Endothelial cell of umbilical vein (primary cell): ENCODE data around the gene ZMIZ2. TPM values are rescaled to one million over a fixed set of nuclear protein-coding genes. Genes with fewer than 3 reads are reported as not detected.

Source experiments
- BruUV-seq: library from RNA; stranded (reverse); fragments of 400-500 nt; replicated peaks from 2 replicates; lab custom pipeline; 2021; lab: Mats Ljungman, UMichigan
- CTCF ChIA-PET: fragments of 300-600, 350-600 bp; sonication (Branson Sonifier 250); formaldehyde crosslinking; loops from one replicate; lab custom pipeline; 2021; ENCODE audit warnings: antibody characterized with exemption, inconsistent platforms; lab: Charles Lee
- POLR2A ChIA-PET: fragments of 300-600, 350-600 bp; sonication (Branson Sonifier 250); formaldehyde crosslinking; loops from one replicate; lab custom pipeline; 2021; ENCODE audit warnings: antibody characterized with exemption, inconsistent platforms; lab: Charles Lee
- DNase-seq: peaks from one replicate; pipeline ENCODE4 v3.0.0-alpha.2; 2011; ENCODE audit warnings: low read depth, low spot score
- FAIRE-seq: peaks from 2 replicates; lab custom pipeline; 2011; peaks lifted over from hg19 to GRCh38; lab: Jason Lieb, UNC
- H2AFZ ChIP-seq: 2 replicates; pipeline ENCODE4 v1.6.0; 2012; ENCODE audit warnings: low read depth, low read length, control low read depth, inconsistent platforms
- H3K27ac ChIP-seq: 2 replicates; pipeline ENCODE4 v1.5.1; 2011; ENCODE audit warnings: low read depth, mild to moderate bottlenecking, control low read depth, low read length, moderate library complexity; ENCODE audit not compliant: insufficient read depth
- H3K27me3 ChIP-seq, 2 experiments: 2 replicates each; pipeline versions ENCODE4 v1.6.0 to v1.6.1; 2011; ENCODE audit warnings: low read length in 2 of 2, mixed read lengths in 1 of 2; ENCODE audit not compliant: control insufficient read depth in 2 of 2, insufficient read depth in 2 of 2
- H3K36me3 ChIP-seq, 2 experiments: 2 replicates in 1 of 2; 3 replicates in 1 of 2; pipeline ENCODE4 v1.5.1; 2011; ENCODE audit warnings: low read length in 2 of 2, mild to moderate bottlenecking in 1 of 2, moderate library complexity in 1 of 2; ENCODE audit not compliant: control insufficient read depth in 2 of 2, insufficient read depth in 2 of 2; ENCODE audit errors: extremely low read depth in 1 of 2
- H3K4me1 ChIP-seq: 3 replicates; pipeline ENCODE4 v1.5.1; 2011; ENCODE audit warnings: mild to moderate bottlenecking, low read length; ENCODE audit not compliant: control insufficient read depth, insufficient read depth; ENCODE audit errors: extremely low read depth
- H3K4me2 ChIP-seq: 2 replicates; pipeline ENCODE4 v1.6.1; 2011; ENCODE audit warnings: low read length, control low read depth, mixed read lengths; ENCODE audit not compliant: insufficient read depth
- H3K4me3 ChIP-seq, 3 experiments: fragments of 200-600 bp in 1 of 3; sonication (generic), shearing (Covaris generic) in 1 of 3; replicated peaks in 1 of 3; 2 replicates each; pipeline ENCODE4 v1.5.1; 2011 to 2016; ENCODE audit warnings: control low read depth in 3 of 3, low read length in 3 of 3, mild to moderate bottlenecking in 2 of 3, inconsistent platforms in 1 of 3, low read depth in 1 of 3, moderate library complexity in 1 of 3; ENCODE audit not compliant: insufficient read depth in 1 of 3
- H3K79me2 ChIP-seq: 2 replicates; pipeline ENCODE4 v1.6.0; 2012; ENCODE audit warnings: low read length, inconsistent platforms; ENCODE audit not compliant: control insufficient read depth, insufficient read depth
- H3K9ac ChIP-seq: replicated peaks from 2 replicates; pipeline ENCODE3; 2011; ENCODE audit warnings: low read length, control low read depth; ENCODE audit not compliant: insufficient read depth; ENCODE audit errors: extremely low read depth
- H3K9me1 ChIP-seq: replicated peaks from 3 replicates; pipeline ENCODE4 v1.6.0; 2011; ENCODE audit warnings: mild to moderate bottlenecking, low read length; ENCODE audit not compliant: control insufficient read depth, insufficient read depth; ENCODE audit errors: extremely low read depth
- H3K9me3 ChIP-seq: replicated peaks from 2 replicates; pipeline ENCODE4 v1.5.1; 2012; ENCODE audit warnings: low read length, inconsistent platforms; ENCODE audit not compliant: control insufficient read depth, insufficient read depth
- H4K20me1 ChIP-seq: replicated peaks from 2 replicates; pipeline ENCODE3; 2011; ENCODE audit warnings: mild to moderate bottlenecking, low read length; ENCODE audit not compliant: control insufficient read depth, insufficient read depth; ENCODE audit errors: extremely low read depth
- EZH2 ChIP-seq: IDR thresholded peaks from 2 replicates; pipeline ENCODE4 v1.6.1; 2012; ENCODE audit warnings: borderline replicate concordance, low read depth, mild to moderate bottlenecking, moderate library complexity, low read length, inconsistent platforms; ENCODE audit not compliant: severe bottlenecking
- FOS ChIP-seq: IDR thresholded peaks from 2 replicates; pipeline ENCODE4 v1.6.1; 2011; ENCODE audit warnings: mild to moderate bottlenecking, low read length, moderate library complexity, borderline replicate concordance; ENCODE audit not compliant: insufficient read depth
- GATA2 ChIP-seq: IDR thresholded peaks from 2 replicates; pipeline ENCODE4 v1.7.0; 2011; ENCODE audit warnings: low read depth, mild to moderate bottlenecking, moderate library complexity, mixed read lengths, low read length; ENCODE audit not compliant: insufficient read length, insufficient read depth
- JUN ChIP-seq: IDR thresholded peaks from 2 replicates; pipeline ENCODE4 v1.6.1; 2011; ENCODE audit warnings: borderline replicate concordance, low read depth; ENCODE audit not compliant: insufficient read length, insufficient read depth
- MYC ChIP-seq: IDR thresholded peaks from one replicate; pipeline ENCODE4 v1.6.1; 2011; ENCODE audit warnings: mild to moderate bottlenecking, low read depth, low read length
- POLR2A ChIP-seq: IDR thresholded peaks from 2 replicates; pipeline ENCODE4 v1.6.1; 2012; ENCODE audit warnings: low read depth, mild to moderate bottlenecking, control low read depth, low read length
- POLR2AphosphoS5 ChIP-seq: IDR thresholded peaks from 2 replicates; pipeline ENCODE4 v1.6.1; 2012; ENCODE audit warnings: low read depth, mild to moderate bottlenecking, control low read depth, low read length, moderate library complexity; ENCODE audit not compliant: insufficient read depth
- dilution Hi-C: fragments of 300-500 bp; cut with MboI; formaldehyde crosslinking; loops from one replicate; pipeline ENCODE4 v1.15.0; 2019; ENCODE audit warnings: low sequenced_read_pairs; ENCODE audit not compliant: extremely low pct_ligation_motif_present
- intact Hi-C: fragments of 100-400 bp; cut with micrococcal nuclease; formaldehyde crosslinking; loops from one replicate; pipeline ENCODE4 v1.10.0; 2022
- polyA plus RNA-seq, 4 experiments: library from polyadenylated mRNA; depleted of rRNA in 3 of 4; stranded (reverse) in 3 of 4; unstranded in 1 of 4; fragments of >200 nt; gene quantifications; 2 replicates each; pipeline versions ENCODE4 v1.2.1 to v1.2.3, GENCODE V29; 2011 to 2012; ENCODE audit warnings: missing spikeins in 1 of 4
- total RNA-seq: library from RNA; stranded (reverse); gene quantifications from 2 replicates; pipeline ENCODE4 v1.2.3, GENCODE V29; 2021
- TF ChIP-seq, protein P1 (sequence below): IDR thresholded peaks from 2 replicates; pipeline ENCODE4 v1.6.1; 2011; ENCODE audit not compliant: insufficient read depth, insufficient read length
- TF ChIP-seq, protein P2 (sequence below), 2 donors: IDR thresholded peaks; 1 replicate in 1 of 2; 2 replicates in 1 of 2; pipeline ENCODE4 v1.5.1; 2011; ENCODE audit warnings: low read length in 2 of 2, mild to moderate bottlenecking in 2 of 2, moderate library complexity in 2 of 2, control low read depth in 1 of 2, inconsistent platforms in 1 of 2, low read depth in 1 of 2; ENCODE audit not compliant: insufficient read depth in 1 of 2; ENCODE audit errors: extremely low read depth in 1 of 2

ZMIZ2 gene
- total and polyA plus RNA-seq, 2 donors (not counting 3 experiments of a cell fraction or from before 2014, with no cell fraction given) = 30.6 to 87.5 TPM

DNA sequence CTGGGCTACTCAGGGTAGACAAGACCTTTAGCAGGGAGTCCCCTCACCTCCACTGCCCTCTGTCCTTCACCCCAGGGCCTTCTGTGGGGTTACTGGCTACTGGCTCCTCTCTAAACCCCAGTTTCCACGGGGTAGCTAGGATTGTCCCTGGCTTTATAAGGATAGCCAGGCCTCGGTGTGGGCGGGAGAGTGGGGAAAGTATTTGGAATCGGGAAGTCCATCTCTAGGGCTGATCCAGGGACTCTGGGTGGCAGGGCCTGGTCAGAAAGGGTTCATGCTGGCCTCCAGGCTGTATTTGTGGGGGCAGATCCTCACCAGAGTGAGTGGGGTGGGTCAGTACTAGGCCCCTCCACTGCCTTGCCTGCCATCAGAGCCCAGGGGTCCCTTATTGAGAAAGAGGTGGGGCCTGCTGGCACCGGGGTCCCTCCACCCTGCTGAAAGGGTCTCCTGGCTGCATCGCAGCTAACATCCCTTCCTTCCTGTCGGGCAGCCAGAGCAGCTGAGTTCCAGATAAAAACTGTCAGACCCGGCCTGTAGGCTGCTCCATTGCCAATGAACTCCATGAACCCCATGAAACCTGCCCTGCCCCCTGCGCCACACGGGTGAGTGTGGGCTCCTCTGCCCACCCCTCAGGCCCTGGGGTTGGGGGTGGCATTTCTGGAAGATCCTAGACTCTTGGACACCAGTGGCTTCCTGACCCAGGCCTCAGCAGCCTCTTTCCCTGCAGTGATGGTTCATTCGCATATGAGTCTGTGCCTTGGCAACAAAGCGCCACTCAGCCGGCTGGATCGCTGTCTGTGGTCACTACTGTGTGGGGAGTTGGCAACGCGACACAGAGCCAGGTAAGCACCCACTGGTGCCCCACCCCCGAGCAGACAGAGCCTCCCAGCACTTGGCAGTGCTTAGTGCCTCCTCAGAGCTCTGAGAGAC is 7.3 kb downstream of the ZMIZ2 start:
- no peaks in the 10 kb centered on the region for H3K4me1 ChIP-seq
- no peak overlapping the region for H3K27ac ChIP-seq
- peaks cover 36% of the 10 kb centered on the region for H3K79me2 ChIP-seq
- CTCF ChIA-PET = no interaction called here
- no peak overlapping the region for H2AFZ ChIP-seq
- POLR2A ChIA-PET = no interaction called here
- H3K4me2 ChIP-seq = no peak overlapping the region
- no peaks in the 10 kb centered on the region for H3K9me3 ChIP-seq
- peaks cover 6 to 37% of the 10 kb centered on the region in 2 experiments for H3K36me3 ChIP-seq
- no TSS peak for BruUV-seq
- TF ChIP-seq FOS (no peak), JUN (no peak)
- TF ChIP-seq, protein P1, sequence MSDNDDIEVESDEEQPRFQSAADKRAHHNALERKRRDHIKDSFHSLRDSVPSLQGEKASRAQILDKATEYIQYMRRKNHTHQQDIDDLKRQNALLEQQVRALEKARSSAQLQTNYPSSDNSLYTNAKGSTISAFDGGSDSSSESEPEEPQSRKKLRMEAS = no peak
- no peak overlapping the region for H3K9ac ChIP-seq
- intact Hi-C loops = no loop called here
- no peak overlapping the region for H3K4me3 ChIP-seq
- FAIRE-seq = no peak
- no peaks in the 10 kb centered on the region for H4K20me1 ChIP-seq
- no peaks in the 10 kb centered on the region for H3K9me1 ChIP-seq
- dilution Hi-C loops = no loop called here
- no peaks in the 10 kb centered on the region for H3K27me3 ChIP-seq
- no peak for DNase-seq

DNA sequence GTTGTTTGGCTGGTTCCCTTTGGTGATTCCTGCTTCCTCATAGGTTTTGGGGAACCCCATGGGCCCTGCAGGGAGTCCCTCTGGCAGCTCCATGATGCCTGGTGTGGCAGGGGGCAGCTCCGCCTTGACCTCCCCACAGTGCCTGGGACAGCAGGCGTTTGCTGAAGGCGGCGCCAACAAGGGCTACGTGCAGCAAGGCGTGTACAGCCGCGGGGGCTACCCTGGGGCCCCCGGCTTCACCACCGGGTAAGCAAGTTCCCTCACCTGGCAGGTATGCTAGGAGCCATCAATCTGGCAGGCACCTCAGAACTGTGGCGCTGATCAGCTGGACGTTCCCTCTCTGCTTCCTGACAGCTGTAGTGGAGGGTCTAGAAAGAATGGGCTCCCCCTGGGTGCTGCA is 8.3 kb downstream of the ZMIZ2 start:
- CTCF ChIA-PET = no interaction called here
- intact Hi-C loops = no loop called here

More for the DNA sequence above, 8.3 kb downstream of the ZMIZ2 start:
- BruUV-seq = TSS peak; percentile 2
- POLR2A ChIA-PET = no interaction called here
- no peaks in the 10 kb centered on the region for H3K9me3 ChIP-seq
- no peak overlapping the region for H3K27ac ChIP-seq
- H3K36me3 ChIP-seq = peaks cover 6 to 42% of the 10 kb centered on the region in 2 experiments
- dilution Hi-C loops = no loop called here
- no peak for FAIRE-seq
- no peaks in the 10 kb centered on the region for H4K20me1 ChIP-seq
- no peak overlapping the region for H3K4me2 ChIP-seq
- no peak for DNase-seq
- H2AFZ ChIP-seq = no peak overlapping the region
- H3K4me3 ChIP-seq = no peak overlapping the region
- TF ChIP-seq POLR2AphosphoS5 (no peak), POLR2A (no peak), MYC (no peak), JUN (no peak), FOS (no peak), EZH2 (no peak), GATA2 (no peak)
- TF ChIP-seq, protein P1 = no peak
- TF ChIP-seq, protein P2, sequence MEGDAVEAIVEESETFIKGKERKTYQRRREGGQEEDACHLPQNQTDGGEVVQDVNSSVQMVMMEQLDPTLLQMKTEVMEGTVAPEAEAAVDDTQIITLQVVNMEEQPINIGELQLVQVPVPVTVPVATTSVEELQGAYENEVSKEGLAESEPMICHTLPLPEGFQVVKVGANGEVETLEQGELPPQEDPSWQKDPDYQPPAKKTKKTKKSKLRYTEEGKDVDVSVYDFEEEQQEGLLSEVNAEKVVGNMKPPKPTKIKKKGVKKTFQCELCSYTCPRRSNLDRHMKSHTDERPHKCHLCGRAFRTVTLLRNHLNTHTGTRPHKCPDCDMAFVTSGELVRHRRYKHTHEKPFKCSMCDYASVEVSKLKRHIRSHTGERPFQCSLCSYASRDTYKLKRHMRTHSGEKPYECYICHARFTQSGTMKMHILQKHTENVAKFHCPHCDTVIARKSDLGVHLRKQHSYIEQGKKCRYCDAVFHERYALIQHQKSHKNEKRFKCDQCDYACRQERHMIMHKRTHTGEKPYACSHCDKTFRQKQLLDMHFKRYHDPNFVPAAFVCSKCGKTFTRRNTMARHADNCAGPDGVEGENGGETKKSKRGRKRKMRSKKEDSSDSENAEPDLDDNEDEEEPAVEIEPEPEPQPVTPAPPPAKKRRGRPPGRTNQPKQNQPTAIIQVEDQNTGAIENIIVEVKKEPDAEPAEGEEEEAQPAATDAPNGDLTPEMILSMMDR (IDR thresholded peaks at IDR 0.05; ENCODE audit: extremely low read depth in 1 of 2, insufficient read depth in 1 of 2, low read depth in 1 of 2, low read length in 2 of 2) = no peak
- H3K27me3 ChIP-seq = no peaks in the 10 kb centered on the region
- no peak overlapping the region for H3K9ac ChIP-seq
- H3K9me1 ChIP-seq = no peaks in the 10 kb centered on the region
- no peaks in the 10 kb centered on the region for H3K4me1 ChIP-seq
- H3K79me2 ChIP-seq = peaks cover 29% of the 10 kb centered on the region
